HG02973 (cell line): Measurements from ENCODE around the gene C10orf88.
"Not testable (repeated sequence)": the region's sequence is repeated elsewhere in the genome, so short reads cannot be mapped to it uniquely, and the experiment has no call there.

ENCODE experiments used
- ATAC-seq: cut with Tn5 transposase; IDR thresholded peaks from one replicate; pipeline ENCODE4 v1.9.1; 2021; ENCODE audit warnings: moderate library complexity; ENCODE audit not compliant: unreplicated experiment

Gene C10orf88

GRCh38 chr10:122966879-122967278 lies 12.9 kb upstream of the C10orf88 start:
- no peak for ATAC-seq

DNA sequence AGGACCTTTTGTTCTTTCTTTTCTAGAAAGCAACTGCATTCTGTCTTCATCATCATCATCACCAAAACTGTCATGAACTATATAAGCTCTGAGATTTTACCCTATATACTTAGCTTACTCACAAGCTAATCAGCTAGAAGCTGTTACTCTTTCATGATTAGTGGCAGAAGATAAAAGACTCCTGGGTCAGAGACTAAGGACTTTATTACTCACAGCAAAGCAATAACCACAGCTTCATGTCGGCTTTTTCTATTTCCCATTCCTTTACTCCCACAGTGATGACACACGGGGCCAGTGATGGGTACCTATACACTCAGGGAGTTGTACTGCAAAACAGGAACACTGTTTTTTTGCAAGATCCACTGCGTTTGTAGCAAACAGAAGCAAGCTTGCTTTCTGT lies 8.4 kb upstream of the C10orf88 start:
- no peak for ATAC-seq

GRCh38 chr10:122957474-122957873 lies 3.4 kb upstream of the C10orf88 start:
- no peak for ATAC-seq

GRCh38 chr10:122955892-122956291 lies 1.9 kb upstream of the C10orf88 start:
- ATAC-seq, result no peak

GRCh38 chr10:122954731-122955050 lies 664 bp upstream of the C10orf88 start:
- ATAC-seq, result no peak

- ATAC-seq, result no peak
These were observed 4.7 kb downstream of the C10orf88 start for GRCh38 chr10:122949296-122949695.

DNA sequence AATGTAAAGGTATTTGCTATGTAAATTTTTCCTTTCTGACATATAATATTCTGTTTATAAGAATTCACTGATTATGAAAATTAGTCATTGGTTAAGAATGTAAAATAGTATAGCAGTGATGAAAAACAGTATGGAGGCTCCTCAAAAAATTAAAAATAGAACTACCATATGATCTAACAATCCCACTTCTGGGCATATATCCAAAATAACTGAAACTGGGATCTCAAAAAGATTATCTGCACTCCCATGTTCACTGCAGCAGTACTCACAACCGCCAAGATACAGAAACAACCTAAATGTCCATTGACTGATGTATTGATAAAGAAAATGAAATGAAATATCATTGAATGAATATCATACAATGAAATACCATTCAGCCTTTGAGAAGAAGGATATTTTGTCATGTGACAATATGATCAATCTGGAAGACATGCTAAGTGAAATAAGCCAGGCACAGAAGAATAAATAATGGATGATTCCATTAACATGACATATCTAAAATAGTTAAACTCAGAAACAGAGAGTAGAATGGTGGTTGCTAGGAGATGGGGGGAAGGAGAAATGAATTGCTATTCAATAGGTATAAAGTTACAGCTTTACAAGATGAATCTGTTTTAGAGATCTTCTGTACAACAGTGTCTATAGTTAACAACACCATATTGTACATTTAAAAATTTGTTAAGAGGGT lies 14.0 kb downstream of the C10orf88 start:
- ATAC-seq, result no peak

DNA sequence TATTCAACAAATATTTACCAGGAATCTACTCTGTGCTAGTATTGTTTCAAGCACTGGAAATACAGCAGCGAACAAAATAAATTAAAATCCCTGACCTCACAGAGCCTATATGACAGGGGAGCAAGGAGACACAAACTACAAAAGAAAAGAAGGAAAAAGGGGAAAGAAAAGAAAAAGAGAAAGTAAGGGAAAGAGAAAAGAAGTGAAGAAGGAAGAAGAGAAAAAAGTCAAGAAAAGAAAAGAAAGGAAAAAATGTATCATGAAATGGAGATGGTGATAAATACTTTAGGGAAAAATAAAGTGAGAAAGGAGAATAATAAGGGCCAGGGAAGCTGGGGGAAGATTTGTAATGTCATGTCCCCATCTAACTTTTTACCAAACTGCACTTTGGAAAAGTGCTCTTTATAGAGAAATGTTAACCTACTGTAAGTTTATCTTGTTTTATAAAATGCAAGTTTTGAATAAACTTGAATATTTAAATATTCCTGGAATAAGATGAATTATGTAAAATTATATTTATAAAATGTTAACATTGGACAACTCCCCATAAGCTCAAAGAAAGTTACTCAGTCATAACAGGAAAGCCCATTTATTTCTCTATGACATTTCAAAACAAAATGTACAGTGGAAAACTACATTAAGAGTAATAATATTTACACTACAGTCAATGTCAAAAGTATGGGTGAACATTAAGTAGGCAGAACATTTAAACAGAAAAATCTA lies 14.7 kb downstream of the C10orf88 start:
- no peak for ATAC-seq

DNA sequence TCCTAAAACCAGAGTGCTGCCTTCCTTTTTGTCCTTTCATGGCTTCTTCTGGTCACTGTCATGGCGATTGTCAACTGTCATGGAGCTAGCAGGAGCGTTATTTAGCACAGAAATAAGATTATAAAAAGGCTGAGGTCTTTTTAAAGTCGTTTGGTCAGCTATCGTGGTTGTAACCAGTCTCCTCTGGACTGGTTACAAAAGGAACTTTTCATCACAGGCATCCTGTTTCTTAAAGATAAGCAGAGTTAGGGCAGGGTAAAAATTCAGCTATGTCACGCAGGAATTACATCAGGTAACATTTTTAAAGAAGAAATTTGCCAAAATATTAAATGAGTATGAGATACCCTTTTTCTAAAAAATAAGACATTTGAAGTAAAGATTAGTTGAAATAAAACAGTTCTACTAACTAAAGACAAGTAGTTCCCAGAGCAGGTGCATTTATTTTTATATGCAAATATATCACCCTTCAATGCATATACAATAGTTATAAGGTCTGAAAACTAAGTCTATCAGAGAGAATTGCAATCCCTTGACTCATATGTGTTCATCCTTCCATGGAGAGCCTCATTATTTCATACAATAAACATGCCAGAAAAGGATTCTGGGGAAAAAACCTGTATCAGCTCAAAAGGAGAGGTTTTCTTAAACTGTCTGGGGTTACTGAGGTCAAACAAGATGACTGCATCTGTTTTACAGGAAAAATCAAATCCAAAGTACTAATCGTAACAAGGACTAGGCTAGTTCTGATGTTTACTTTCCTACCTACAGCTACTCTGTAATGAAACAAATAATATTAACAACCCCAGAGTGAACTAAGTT lies 22.7 kb downstream of the C10orf88 start:
- no peak for ATAC-seq

DNA sequence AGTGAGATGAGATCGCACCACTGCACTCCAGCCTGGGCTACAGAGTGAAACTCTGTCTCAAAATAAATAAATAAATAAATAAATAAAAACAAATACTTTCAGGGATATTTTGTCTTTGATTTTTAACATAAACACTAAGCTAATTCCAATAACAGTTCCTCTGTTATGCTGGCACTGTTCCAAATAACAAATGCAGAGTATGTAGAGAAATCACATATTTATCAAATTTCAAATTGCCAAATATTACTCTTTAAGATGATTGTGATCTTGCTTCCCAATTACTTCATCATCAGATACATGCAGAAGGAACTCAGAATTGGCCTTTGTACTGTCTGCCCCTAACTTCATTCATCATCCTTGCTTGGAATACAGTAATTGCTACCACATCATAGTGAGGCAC lies 23.9 kb downstream of the C10orf88 start:
- ATAC-seq, result no peak

DNA sequence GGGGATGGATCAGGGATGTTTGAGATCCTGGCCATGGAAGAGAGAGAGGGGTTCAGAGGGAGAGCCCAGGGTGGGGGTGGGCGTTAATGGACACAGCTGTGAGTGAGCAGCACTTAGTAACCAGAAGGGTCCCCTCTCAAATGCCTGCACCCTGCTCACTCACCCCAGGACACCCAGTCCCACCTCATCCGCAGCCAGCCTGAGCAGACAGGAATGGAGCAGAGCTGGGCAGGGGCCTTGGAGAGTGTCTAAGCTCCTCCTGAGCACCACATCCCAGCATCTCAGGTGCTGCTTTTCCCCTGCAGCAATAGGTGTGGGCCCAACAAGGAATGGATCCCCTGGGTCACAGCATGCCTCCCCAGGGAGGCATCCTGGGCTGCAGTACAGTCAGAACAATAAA lies 38.3 kb downstream of the C10orf88 start:
- no peak for ATAC-seq

- no peak for ATAC-seq
These were observed 42.0 kb downstream of the C10orf88 start for GRCh38 chr10:122911889-122912484.

GRCh38 chr10:122910310-122910709 lies 43.7 kb downstream of the C10orf88 start, which contains the start of gene FAM24A:
Gene FAM24A, plus strand, starts transcription at chr10:122910610. Its CDS starts 1,025 bp downstream, at chr10:122911635.
- ATAC-seq, result no peak

- not testable (repeated sequence) for ATAC-seq
These were observed 50.2 kb downstream of the C10orf88 start for GRCh38 chr10:122903861-122904260.

DNA sequence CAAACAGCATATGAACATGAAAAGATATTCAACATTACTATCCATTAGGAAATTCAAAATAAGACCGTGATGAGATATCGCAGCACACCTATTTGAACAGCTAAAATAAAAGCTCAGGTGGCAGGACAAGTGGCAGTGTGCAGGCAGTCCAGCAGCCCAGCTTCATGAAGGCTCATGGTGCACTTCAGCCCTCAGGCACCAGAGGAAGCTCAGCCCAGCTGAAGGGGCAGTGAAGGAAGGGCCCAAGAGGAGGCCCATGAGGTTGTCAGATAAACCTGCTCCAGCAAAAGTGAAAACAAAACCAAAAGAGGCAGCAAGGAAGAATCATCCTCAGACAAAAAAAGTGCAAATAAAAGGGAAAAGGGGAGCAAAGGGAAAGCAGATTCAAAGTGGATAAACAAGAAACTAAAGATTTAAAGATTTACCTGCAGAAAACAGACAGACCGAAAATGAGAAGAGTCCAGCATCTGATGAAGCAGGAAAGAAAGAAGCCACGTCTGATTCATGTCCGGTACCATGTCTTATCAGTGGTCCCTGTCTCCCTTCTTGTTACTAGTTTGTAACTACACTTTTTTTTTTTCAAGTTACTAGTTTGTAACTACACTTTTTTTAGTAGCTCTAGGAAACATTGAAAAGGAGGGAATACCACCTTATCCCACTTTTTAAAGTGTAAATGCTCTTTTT lies 59.6 kb downstream of the C10orf88 start:
- ATAC-seq, result no peak

GRCh38 chr10:122884166-122884565 lies 69.9 kb downstream of the C10orf88 start:
- no peak for ATAC-seq

- ATAC-seq, result no peak
These were observed 71.3 kb downstream of the C10orf88 start for GRCh38 chr10:122882766-122883165.
